ENCODE results near the gene ZNF500.

Gene ZNF500

GRCh38 chr16:4704913-4705312 is 62.0 kb downstream of the ZNF500 start:
- no peak for DNase-seq (ENCODE audit: low read depth in 2 of 2)

DNA sequence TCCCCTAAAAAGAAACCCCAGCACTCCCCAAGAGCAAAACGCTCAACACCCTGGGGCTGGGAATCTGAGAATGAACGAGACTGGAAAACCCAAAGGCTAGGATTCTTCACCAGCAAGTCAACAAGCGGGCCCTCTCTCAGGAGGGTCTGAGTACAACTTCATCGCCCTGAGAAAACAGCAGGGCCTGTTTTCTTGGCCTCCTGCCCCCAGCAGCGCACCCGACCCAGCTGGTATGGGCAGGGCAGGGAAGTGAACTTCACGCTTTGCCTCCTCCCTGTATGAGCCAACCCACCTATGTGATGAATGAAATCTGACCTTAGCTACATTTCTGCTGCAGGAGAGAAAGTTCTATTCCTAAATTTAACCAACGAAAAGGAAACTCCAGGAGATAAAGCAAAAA is 62.5 kb downstream of the ZNF500 start:
- DNase-seq (ENCODE audit: low read depth in 2 of 2) = no peak

DNA sequence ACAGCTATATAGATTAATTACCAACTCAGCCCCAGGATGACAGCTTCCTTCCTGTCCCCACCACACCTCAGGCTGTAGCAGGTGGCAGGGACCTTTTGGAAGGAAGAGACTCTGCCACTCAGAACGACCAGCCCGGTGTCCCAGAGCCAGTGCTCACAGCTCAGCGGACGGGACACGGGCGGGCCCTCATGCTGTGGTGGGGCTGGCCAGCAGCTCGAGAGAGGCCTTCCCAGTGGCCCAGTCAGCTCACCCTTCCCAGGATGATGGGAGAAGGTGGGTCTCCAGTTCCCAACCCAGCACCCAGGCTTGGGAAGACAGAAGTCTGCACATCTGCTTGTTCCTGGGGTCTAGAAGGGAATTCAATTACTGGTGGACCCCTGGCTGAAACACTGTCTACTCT is 63.1 kb downstream of the ZNF500 start:
- DNase-seq (ENCODE audit: low read depth in 2 of 2) = no peak

GRCh38 chr16:4702466-4702808 is 64.5 kb downstream of the ZNF500 start:
- DNase-seq (ENCODE audit: low read depth in 2 of 2) = no peak

DNA sequence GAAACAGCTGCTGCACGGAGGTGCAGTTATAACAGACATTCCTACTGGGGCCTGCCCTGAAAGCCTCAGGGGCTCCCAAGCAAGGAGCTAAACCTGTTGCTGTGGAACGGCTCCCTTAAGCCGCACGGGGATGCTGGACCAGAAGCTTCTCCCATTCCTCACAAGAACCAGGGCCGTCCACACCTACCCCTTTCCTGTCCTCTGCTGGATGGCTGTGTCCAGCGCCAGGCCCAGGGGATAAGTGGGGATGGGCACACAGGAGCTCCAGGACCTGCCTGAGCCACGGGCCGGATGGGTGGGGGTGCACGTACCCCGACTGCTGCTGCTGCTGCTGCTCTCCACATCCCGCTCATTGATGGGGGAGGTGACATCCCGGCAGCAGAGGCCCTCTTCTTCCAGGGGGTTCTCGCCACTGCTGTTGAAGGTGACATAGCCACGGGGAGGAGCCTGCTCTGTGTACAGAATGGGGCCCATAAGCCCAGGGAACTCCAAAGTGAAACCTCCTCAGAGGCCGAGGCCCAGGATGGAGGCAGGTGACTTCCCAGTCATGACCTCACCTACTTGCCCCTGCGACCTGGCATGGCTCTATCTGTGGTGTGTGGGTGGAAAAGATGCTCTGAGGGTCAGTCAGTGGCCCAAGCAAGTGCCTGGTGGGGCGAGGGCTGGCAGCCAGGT is 65.0 kb downstream of the ZNF500 start:
- no peak for DNase-seq (ENCODE audit: low read depth in 2 of 2)

GRCh38 chr16:4700997-4701743 is 65.8 kb downstream of the ZNF500 start:
- DNase-seq (ENCODE audit: low read depth in 2 of 2) = no peak

- DNase-seq (ENCODE audit: low read depth in 2 of 2) = peak in 1 of 2 donors; percentile 18
Measured at GRCh38 chr16:4700380-4700996, 66.5 kb downstream of the ZNF500 start.

DNA sequence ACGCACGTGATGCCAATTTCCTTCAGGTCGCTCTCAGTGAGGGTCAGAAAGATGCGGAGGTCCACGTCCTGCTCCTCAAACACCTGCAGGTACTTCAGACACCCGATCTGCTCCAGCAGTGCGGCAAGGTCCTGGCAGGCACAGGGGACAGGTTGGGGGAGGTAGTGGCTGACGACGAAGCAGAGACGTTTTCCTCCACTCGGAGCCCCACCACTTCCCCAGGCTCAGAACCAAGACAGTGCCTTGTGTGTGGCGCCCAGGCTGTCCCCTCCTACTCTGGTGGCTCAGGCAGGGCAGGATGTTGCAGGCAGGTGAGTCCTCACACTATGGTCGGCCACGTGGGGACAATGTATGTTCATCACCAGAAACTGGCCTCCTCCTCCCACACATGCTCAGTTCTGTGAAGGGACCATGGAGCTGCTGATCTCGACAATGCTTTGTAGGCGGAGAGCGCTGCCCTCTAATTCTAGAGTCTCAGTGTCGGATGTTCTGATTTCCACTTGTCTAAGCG is 67.9 kb downstream of the ZNF500 start:
- no peak for DNase-seq (ENCODE audit: low read depth in 2 of 2)

- DNase-seq (ENCODE audit: low read depth in 2 of 2) = no peak
Measured at GRCh38 chr16:4698321-4699045, 68.5 kb downstream of the ZNF500 start.
